B cell (primary cell): ENCODE measurements around the gene FBXO11. TPM values are rescaled to one million over a fixed set of nuclear protein-coding genes. Genes with fewer than 3 reads are reported as not detected.

ENCODE experiments used
- ATAC-seq: fragments of 200-7000 bp; cut with Tn5 transposase; one replicate; pipeline ENCODE4 v1.10.0; 2021; ENCODE audit warnings: low read depth, mild to moderate bottlenecking, moderate number of reproducible peaks, moderate library complexity
- CTCF ChIA-PET: fragments of 350-600 bp; sonication (Branson Sonifier 250); formaldehyde crosslinking; loops from one replicate; lab custom pipeline; 2021; ENCODE audit warnings: antibody characterized with exemption, inconsistent platforms; lab: Charles Lee
- POLR2A ChIA-PET: fragments of 350-600 bp; sonication (Branson Sonifier 250); formaldehyde crosslinking; loops from one replicate; lab custom pipeline; 2021; ENCODE audit warnings: antibody characterized with exemption; lab: Charles Lee
- DNase-seq: peaks from one replicate; pipeline ENCODE4 v3.0.0; 2013
- H2AFZ ChIP-seq: 2 replicates; pipeline ENCODE4 v1.6.1; 2012; ENCODE audit warnings: mild to moderate bottlenecking, low read depth, low read length; ENCODE audit not compliant: insufficient read depth, poor library complexity, severe bottlenecking
- H3K27ac ChIP-seq, 2 donors: 1 replicate in 1 of 2; 2 replicates in 1 of 2; pipeline ENCODE4 v1.5.1; 2012 to 2013; ENCODE audit warnings: low read length in 2 of 2, mild to moderate bottlenecking in 2 of 2, moderate library complexity in 1 of 2
- H3K27me3 ChIP-seq, 4 experiments: fragments of 200-600 bp in 1 of 4; sonication (generic) in 1 of 4; replicated peaks in 1 of 4; 1 replicate in 2 of 4; 2 replicates in 2 of 4; pipeline versions ENCODE4 v1.6.1 to v1.7.0; 2013 to 2016; ENCODE audit warnings: low read length in 3 of 4, mild to moderate bottlenecking in 2 of 4, mixed read lengths in 1 of 4, moderate library complexity in 1 of 4; ENCODE audit not compliant: insufficient read depth in 4 of 4, control insufficient read depth in 3 of 4; ENCODE audit errors: control extremely low read depth in 1 of 4
- H3K36me3 ChIP-seq, 2 experiments: replicated peaks in 1 of 2; 1 replicate in 1 of 2; 2 replicates in 1 of 2; pipeline versions ENCODE4 v1.6.1 to v1.7.1; 2013; ENCODE audit warnings: low read length in 1 of 2; ENCODE audit not compliant: insufficient read depth in 2 of 2, control insufficient read depth in 1 of 2; ENCODE audit errors: control extremely low read depth in 1 of 2, extremely low read depth in 1 of 2
- H3K4me1 ChIP-seq, 2 donors: fragments of 200-600 bp in 1 of 2; sonication (generic) in 1 of 2; 1 replicate in 1 of 2; 2 replicates in 1 of 2; pipeline versions ENCODE4 v1.5.1 to v1.6.1; 2013 to 2017; ENCODE audit warnings: low read length in 2 of 2; ENCODE audit not compliant: control insufficient read depth in 2 of 2, insufficient read depth in 2 of 2
- H3K4me2 ChIP-seq: replicated peaks from 2 replicates; pipeline ENCODE3; 2012; ENCODE audit warnings: mild to moderate bottlenecking, low read depth, low read length; ENCODE audit not compliant: poor library complexity, severe bottlenecking
- H3K4me3 ChIP-seq, 5 experiments: fragments of 200-600 bp in 1 of 5; sonication (generic) in 1 of 5; 1 replicate in 3 of 5; 2 replicates in 2 of 5; pipeline versions ENCODE4 v1.5.1 to v1.7.0; 2011 to 2016; ENCODE audit warnings: low read length in 4 of 5, mild to moderate bottlenecking in 4 of 5, low read depth in 2 of 5, control low read depth in 1 of 5, moderate library complexity in 1 of 5; ENCODE audit not compliant: insufficient read depth in 1 of 5; ENCODE audit errors: control extremely low read depth in 1 of 5, extremely low read depth in 1 of 5
- H3K79me2 ChIP-seq: fragments of 200-600 bp; sonication (generic); one replicate; pipeline ENCODE4 v1.6.0; 2016; ENCODE audit warnings: low read length; ENCODE audit not compliant: control insufficient read depth, insufficient read depth
- H3K9ac ChIP-seq: fragments of 200-600 bp; sonication (generic); 2 replicates; pipeline ENCODE4 v1.6.1; 2017; ENCODE audit warnings: mild to moderate bottlenecking, low read length, moderate library complexity
- H3K9me3 ChIP-seq, 3 donors: one replicate each; pipeline versions ENCODE4 v1.6.1 to v1.7.1; 2013; ENCODE audit warnings: low read length in 2 of 3; ENCODE audit not compliant: control insufficient read depth in 2 of 3, insufficient read depth in 1 of 3; ENCODE audit errors: control extremely low read depth in 1 of 3
- H4K20me1 ChIP-seq: 2 replicates; pipeline ENCODE4 v1.6.0; 2012; ENCODE audit warnings: mild to moderate bottlenecking, low read length; ENCODE audit not compliant: insufficient read depth, control insufficient read depth, poor library complexity, severe bottlenecking
- H3K27ac Mint-ChIP-seq: one replicate; pipeline ENCODE4 v1.8.0; 2021; ENCODE audit warnings: mixed read lengths
- H3K27me3 Mint-ChIP-seq: one replicate; pipeline ENCODE4 v1.8.0; 2021; ENCODE audit warnings: mixed read lengths
- H3K4me1 Mint-ChIP-seq: one replicate; pipeline ENCODE4 v1.8.0; 2021; ENCODE audit warnings: mixed read lengths
- H3K4me3 Mint-ChIP-seq: one replicate; pipeline ENCODE4 v1.8.0; 2021; ENCODE audit warnings: mixed read lengths
- H3K9me3 Mint-ChIP-seq: one replicate; pipeline ENCODE4 v1.8.0; 2022; ENCODE audit warnings: mixed read lengths; ENCODE audit not compliant: insufficient read depth
- CTCF ChIP-seq: fragments of 200-600 bp; IDR thresholded peaks from one replicate; pipeline ENCODE4 v1.8.0; 2022; ENCODE audit warnings: antibody characterized with exemption, mild to moderate bottlenecking
- EZH2 ChIP-seq: IDR thresholded peaks from 2 replicates; pipeline ENCODE4 v1.6.1; 2012; ENCODE audit warnings: borderline replicate concordance, low read depth, mild to moderate bottlenecking, moderate library complexity, low read length; ENCODE audit not compliant: insufficient read depth, poor library complexity, severe bottlenecking
- WGBS: methylation state at CpG from one replicate; pipeline ENCODE4 v1.1.5; 2013; ENCODE audit warnings: missing lambda C conversion rate; ENCODE audit not compliant: insufficient coverage; 5-methylcytosine and 5-hydroxymethylcytosine counted together
- intact Hi-C: fragments of 100-400 bp; cut with micrococcal nuclease; formaldehyde crosslinking; loops from one replicate; pipeline ENCODE4 v1.10.0; 2022
- polyA plus RNA-seq: library from polyadenylated mRNA; depleted of rRNA; stranded (reverse); fragments of >200 nt; gene quantifications from 2 replicates; pipeline ENCODE4 v1.2.3, GENCODE V29; 2012
- total RNA-seq, 2 donors: library from RNA; stranded (reverse); fragments of 120-200 nt in 1 of 2; gene quantifications; 1 replicate in 1 of 2; 2 replicates in 1 of 2; pipeline versions ENCODE4 v1.2.3 to v1.2.4, GENCODE V29; 2013 to 2022

FBXO11 gene
- total and polyA plus RNA-seq, 2 donors (not counting 1 experiment from before 2014, with no cell fraction given) = 42.6 to 107 TPM

GRCh38 chr2:47900857-47901256 lies 5.4 kb downstream of the FBXO11 start:
- ChIA-PET CTCF (interaction anchor here (0.9 to 1.5 kb wide), 2 partner anchors 41 to 47 kb away, joined by 3 to 7 read pairs; no protein-coding TSS in a partner anchor), POLR2A (no interaction called here)
- no peaks in the 10 kb centered on the region for H3K27me3 Mint-ChIP-seq
- H3K9me3 Mint-ChIP-seq = no peaks in the 10 kb centered on the region
- TF ChIP-seq CTCF = no peak
- H3K4me1 Mint-ChIP-seq = peaks cover 70% of the 10 kb centered on the region
- no peak overlapping the region for H3K4me3 Mint-ChIP-seq
- Histone ChIP-seq H3K4me3 (no peak overlapping the region), H3K4me1 (peaks cover 35 to 57% of the 10 kb centered on the region in 2 donors), H3K27ac (no peak overlapping the region), H3K9me3 (no peaks in the 10 kb centered on the region), H4K20me1 (peaks cover 26% of the 10 kb centered on the region), H3K27me3 (no peaks in the 10 kb centered on the region), H3K79me2 (peaks cover 94% of the 10 kb centered on the region), H3K36me3 (no peaks in the 10 kb centered on the region), H3K9ac (no peak overlapping the region), H2AFZ (no peak overlapping the region), H3K4me2 (no peak overlapping the region)
- no peak overlapping the region for H3K27ac Mint-ChIP-seq
- ATAC-seq (no peak), DNase-seq (no peak)
- intact Hi-C loops = no loop called here
- no CpG with 5 or more reads among the region's 10 CpGs for WGBS

- intact Hi-C loops = no loop called here
- DNase-seq (peak; percentile 15), ATAC-seq (no peak)
- ChIA-PET CTCF (interaction anchor here (0.5 to 1.5 kb wide), 4 partner anchors 41 to 524 kb away, joined by 3 to 7 read pairs (median 4); no protein-coding TSS in a partner anchor), POLR2A (no interaction called here)
- no peaks in the 10 kb centered on the region for H3K27me3 ChIP-seq
- H3K36me3 ChIP-seq = no peaks in the 10 kb centered on the region
- H3K4me3 ChIP-seq = no peak overlapping the region
- Mint-ChIP-seq H3K9me3 (no peaks in the 10 kb centered on the region), H3K27me3 (no peaks in the 10 kb centered on the region), H3K4me1 (peaks cover 73% of the 10 kb centered on the region), H3K27ac (peak overlapping the region; percentile 73), H3K4me3 (peak overlapping the region; percentile 21)
- H3K79me2 ChIP-seq = peaks cover 97% of the 10 kb centered on the region
- peaks cover 39 to 60% of the 10 kb centered on the region in 2 donors for H3K4me1 ChIP-seq
- H4K20me1 ChIP-seq = peaks cover 32% of the 10 kb centered on the region
- WGBS = 95% methylated on average over 4 of the region's 25 CpGs
- no peaks in the 10 kb centered on the region for H3K9me3 ChIP-seq
- H3K9ac ChIP-seq = peak overlapping the region; percentile 9
- H2AFZ ChIP-seq = no peak overlapping the region
- peak overlapping the region; percentile 45 to 86 for H3K27ac ChIP-seq
- H3K4me2 ChIP-seq = peak overlapping the region; percentile 29
- TF ChIP-seq CTCF (no peak), EZH2 (no peak)
Observed at GRCh38 chr2:47899915-47900816, 6.1 kb downstream of the FBXO11 start.
